HCT116 (cell line): ENCODE results near the gene ERVH48-1. TPM values are rescaled to one million over a fixed set of nuclear protein-coding genes. Genes with fewer than 3 reads are reported as not detected.
"Not testable (repeated sequence)": the region's sequence is repeated elsewhere in the genome, so short reads cannot be mapped to it uniquely, and the experiment has no call there.

Source experiments
- ATAC-seq: fragments of 200-7000 bp; cut with Tn5 transposase; 2 replicates; pipeline ENCODE4 v1.9.1; 2020; ENCODE audit warnings: mild to moderate bottlenecking, moderate library complexity
- BruUV-seq: library from RNA; stranded (reverse); fragments of 400-500 nt; replicated peaks from 2 replicates; lab custom pipeline; 2021; lab: Mats Ljungman, UMichigan
- CTCF ChIA-PET: fragments of 300-600 bp; sonication (Branson Sonifier 250); formaldehyde crosslinking; loops from one replicate; lab custom pipeline; 2021; ENCODE audit warnings: antibody characterized with exemption; lab: Charles Lee
- POLR2A ChIA-PET: fragments of 300-600, 350-600 bp; sonication (Branson Sonifier 250); formaldehyde crosslinking; loops from one replicate; lab custom pipeline; 2021; ENCODE audit warnings: antibody characterized with exemption; lab: Charles Lee
- RAD21 ChIA-PET, 2 experiments: fragments of 300-600 bp; sonication (Branson Sonifier 250); formaldehyde crosslinking; loops; one replicate each; lab custom pipeline; 2023; ENCODE audit warnings: low total read pairs in 2 of 2; ENCODE audit not compliant: uncharacterized antibody in 2 of 2, unreplicated experiment in 2 of 2, low non-redundant PET in 1 of 2; lab: Charles Lee
- DNase-seq: peaks from one replicate; pipeline ENCODE4 v3.0.0-alpha.2; 2010; ENCODE audit warnings: low read depth, low spot score
- H2AFZ ChIP-seq: fragments of 200-600 bp; shearing (Covaris generic), sonication (generic); 2 replicates; pipeline ENCODE4 v1.6.1; 2017; ENCODE audit warnings: low read depth, mixed run types, mixed read lengths, antibody characterized with exemption, low read length; ENCODE audit not compliant: poor library complexity, severe bottlenecking
- H3K27ac ChIP-seq: 2 replicates; pipeline ENCODE4 v1.5.1; 2012; ENCODE audit warnings: low read depth, low read length
- H3K27me3 ChIP-seq: fragments of 200-600 bp; sonication (generic); 2 replicates; pipeline ENCODE4 v1.6.1; 2016; ENCODE audit warnings: mixed run types, low read length, mixed read lengths; ENCODE audit not compliant: insufficient read depth
- H3K36me3 ChIP-seq, 2 experiments: fragments of 200-500 bp in 1 of 2; fragments of 200-600 bp in 1 of 2; sonication (Bioruptor generic) in 1 of 2; sonication (generic) in 1 of 2; 2 replicates each; pipeline versions ENCODE4 v1.5.1 to v1.6.1; 2014 to 2016; ENCODE audit warnings: low read length in 2 of 2, inconsistent platforms in 1 of 2, mixed read lengths in 1 of 2, mixed run types in 1 of 2; ENCODE audit not compliant: insufficient read depth in 2 of 2, control insufficient read depth in 1 of 2
- H3K4me1 ChIP-seq, 2 experiments: fragments of 200-600 bp in 1 of 2; sonication (generic) in 1 of 2; 2 replicates each; pipeline versions ENCODE4 v1.5.1 to v1.6.1; 2012 to 2017; ENCODE audit warnings: low read length in 2 of 2, inconsistent platforms in 1 of 2, mild to moderate bottlenecking in 1 of 2, mixed read lengths in 1 of 2, mixed run types in 1 of 2, moderate library complexity in 1 of 2; ENCODE audit not compliant: insufficient read depth in 2 of 2, control insufficient read depth in 1 of 2
- H3K4me2 ChIP-seq: fragments of 200-600 bp; sonication (generic); 2 replicates; pipeline ENCODE4 v1.6.1; 2017; ENCODE audit warnings: mixed run types, low read length, mixed read lengths
- H3K4me3 ChIP-seq, 2 experiments: fragments of 200-600 bp in 1 of 2; sonication (generic) in 1 of 2; replicated peaks in 1 of 2; 2 replicates each; pipeline ENCODE4 v1.5.1; 2011 to 2016; ENCODE audit warnings: low read length in 2 of 2, control low read depth in 1 of 2, low read depth in 1 of 2, mild to moderate bottlenecking in 1 of 2, mixed read lengths in 1 of 2, mixed run types in 1 of 2
- H3K79me2 ChIP-seq: fragments of 200-600 bp; sonication (generic); 2 replicates; pipeline ENCODE4 v1.6.1; 2017; ENCODE audit warnings: mild to moderate bottlenecking, mixed run types, low read length, moderate library complexity, mixed read lengths; ENCODE audit not compliant: insufficient read depth
- H3K9ac ChIP-seq: fragments of 200-600 bp; sonication (generic); 2 replicates; pipeline ENCODE4 v1.6.1; 2016; ENCODE audit warnings: low read length, mixed read lengths
- H3K9me2 ChIP-seq: fragments of 200-600 bp; sonication (generic), shearing (Covaris generic); 2 replicates; pipeline ENCODE4 v1.6.1; 2017; ENCODE audit warnings: mixed run types, mild to moderate bottlenecking, moderate library complexity; ENCODE audit not compliant: insufficient read depth
- H3K9me3 ChIP-seq, 2 experiments: fragments of 200-500 bp in 1 of 2; fragments of 200-600 bp in 1 of 2; sonication (Bioruptor generic) in 1 of 2; sonication (generic) in 1 of 2; 2 replicates each; pipeline ENCODE4 v1.6.1; 2014 to 2017; ENCODE audit warnings: low read length in 2 of 2, mixed read lengths in 2 of 2, inconsistent platforms in 1 of 2, low read depth in 1 of 2, mild to moderate bottlenecking in 1 of 2, mixed run types in 1 of 2, moderate library complexity in 1 of 2; ENCODE audit not compliant: control insufficient read depth in 1 of 2, insufficient read depth in 1 of 2
- H4K20me1 ChIP-seq: fragments of 200-600 bp; sonication (generic), shearing (Covaris generic); 2 replicates; pipeline ENCODE4 v1.6.1; 2017; ENCODE audit warnings: mixed run types, mild to moderate bottlenecking, moderate library complexity; ENCODE audit not compliant: insufficient read depth
- CTCF ChIP-seq, 3 experiments: fragments of 200-600 bp in 1 of 3; sonication (generic) in 1 of 3; IDR thresholded peaks in 2 of 3; conservative IDR thresholded peaks in 1 of 3; 2 replicates each; pipeline ENCODE4 v1.5.1; 2012 to 2017; ENCODE audit warnings: low read depth in 2 of 3, low read length in 2 of 3, antibody characterized with exemption in 1 of 3, borderline replicate concordance in 1 of 3, control low read depth in 1 of 3, mild to moderate bottlenecking in 1 of 3, mixed read lengths in 1 of 3, mixed run types in 1 of 3, moderate library complexity in 1 of 3; ENCODE audit not compliant: insufficient read depth in 1 of 3
- ELF1 ChIP-seq: IDR thresholded peaks from 2 replicates; pipeline ENCODE4 v1.6.1; 2012; ENCODE audit warnings: low read depth, borderline replicate concordance
- FOSL1 ChIP-seq: IDR thresholded peaks from 2 replicates; pipeline ENCODE4 v1.6.1; 2012; ENCODE audit warnings: low read depth
- JUND ChIP-seq: IDR thresholded peaks from 2 replicates; pipeline ENCODE4 v1.6.1; 2012
- POLR2AphosphoS5 ChIP-seq: IDR thresholded peaks from 2 replicates; pipeline ENCODE4 v1.6.1; 2011; ENCODE audit warnings: mild to moderate bottlenecking, low read depth, low read length, moderate library complexity
- SP1 ChIP-seq: IDR thresholded peaks from 2 replicates; pipeline ENCODE4 v1.6.1; 2012; ENCODE audit warnings: low read depth
- TCF7L2 ChIP-seq: IDR thresholded peaks from 2 replicates; pipeline ENCODE4 v1.7.0; 2011; ENCODE audit warnings: borderline replicate concordance, inconsistent platforms; ENCODE audit not compliant: insufficient read depth, insufficient read length; ENCODE audit errors: extremely low read depth
- YY1 ChIP-seq: IDR thresholded peaks from 2 replicates; pipeline ENCODE4 v1.6.1; 2011; ENCODE audit warnings: low read length, low read depth, moderate library complexity, mild to moderate bottlenecking; ENCODE audit not compliant: insufficient replicate concordance; ENCODE audit errors: extremely low read depth
- ZNF274 ChIP-seq: fragments of 200-500 bp; sonication (Bioruptor generic); IDR thresholded peaks from 2 replicates; pipeline ENCODE4 v1.6.1; 2014; ENCODE audit warnings: mild to moderate bottlenecking, low read depth, low read length, inconsistent platforms
- intact Hi-C: fragments of 100-400 bp; cut with micrococcal nuclease; formaldehyde crosslinking; loops from 2 replicates; pipeline ENCODE4 v1.10.0; 2022
- total RNA-seq: library from RNA; stranded (reverse); gene quantifications from one replicate; pipeline ENCODE4 v1.2.1, GENCODE V29; 2021; ENCODE audit not compliant: unreplicated experiment

The ERVH48-1 gene
- total RNA-seq, 1 experiment from 2014 or later, result not detected

- Histone ChIP-seq H3K36me3 (no peaks in the 10 kb centered on the region), H2AFZ (no peak overlapping the region), H3K9me3 (no peaks in the 10 kb centered on the region), H3K4me1 (peaks cover 26 to 30% of the 10 kb centered on the region in 2 experiments), H3K4me3 (no peak overlapping the region), H3K9ac (no peak overlapping the region), H4K20me1 (no peaks in the 10 kb centered on the region), H3K4me2 (no peak overlapping the region), H3K27me3 (no peaks in the 10 kb centered on the region), H3K9me2 (no peaks in the 10 kb centered on the region), H3K27ac (no peak overlapping the region), H3K79me2 (no peaks in the 10 kb centered on the region)
- BruUV-seq, result no TSS peak
- intact Hi-C loops, result no loop called here
- no peak for DNase-seq
- ChIA-PET RAD21 (no interaction called here), POLR2A (no interaction called here), CTCF (no interaction called here)
- ATAC-seq, result no peak
- TF ChIP-seq SP1 (no peak), FOSL1 (no peak), JUND (no peak), YY1 (no peak), TCF7L2 (no peak), CTCF (IDR thresholded peaks at IDR 0.05 in 2 of 3, conservative IDR thresholded peaks at IDR 0.05 in 1 of 3; ENCODE audit: borderline replicate concordance in 1 of 3, insufficient read depth in 1 of 3, low read depth in 2 of 3, low read length in 2 of 3) (no peak), ZNF274 (no peak), ELF1 (no peak), POLR2AphosphoS5 (no peak)
Observed at GRCh38 chr21:42959728-42960127, 34.3 kb upstream of the ERVH48-1 start.

GRCh38 chr21:42958122-42958521 is 32.7 kb upstream of the ERVH48-1 start:
- CTCF ChIA-PET, H3K27me3 ChIP-seq, POLR2A ChIA-PET, ATAC-seq, H4K20me1 ChIP-seq, intact Hi-C loops, H3K4me2 ChIP-seq, DNase-seq, RAD21 ChIA-PET, H2AFZ ChIP-seq, H3K36me3 ChIP-seq, H3K9me3 ChIP-seq, H3K79me2 ChIP-seq, H3K9ac ChIP-seq, H3K27ac ChIP-seq, H3K4me3 ChIP-seq, BruUV-seq, H3K9me2 ChIP-seq: not testable (repeated sequence)
- H3K4me1 ChIP-seq, result peaks cover 32 to 34% of the 10 kb centered on the region in 2 experiments
